PC-3 (cell line): ENCODE data around the gene BSCL2.

Experiments
- EZH2 ChIP-seq: fragments of 300-600 bp; sonication (generic); IDR thresholded peaks from one replicate; pipeline ENCODE4 v1.6.1; 2017; ENCODE audit warnings: antibody characterized with exemption, mild to moderate bottlenecking, low read length; ENCODE audit not compliant: unreplicated experiment
- EZH2phosphoT487 ChIP-seq: fragments of 300-600 bp; sonication (generic); IDR thresholded peaks from 2 replicates; pipeline ENCODE4 v1.6.1; 2018; ENCODE audit warnings: mild to moderate bottlenecking, antibody characterized with exemption, low read length, borderline replicate concordance

DNA sequence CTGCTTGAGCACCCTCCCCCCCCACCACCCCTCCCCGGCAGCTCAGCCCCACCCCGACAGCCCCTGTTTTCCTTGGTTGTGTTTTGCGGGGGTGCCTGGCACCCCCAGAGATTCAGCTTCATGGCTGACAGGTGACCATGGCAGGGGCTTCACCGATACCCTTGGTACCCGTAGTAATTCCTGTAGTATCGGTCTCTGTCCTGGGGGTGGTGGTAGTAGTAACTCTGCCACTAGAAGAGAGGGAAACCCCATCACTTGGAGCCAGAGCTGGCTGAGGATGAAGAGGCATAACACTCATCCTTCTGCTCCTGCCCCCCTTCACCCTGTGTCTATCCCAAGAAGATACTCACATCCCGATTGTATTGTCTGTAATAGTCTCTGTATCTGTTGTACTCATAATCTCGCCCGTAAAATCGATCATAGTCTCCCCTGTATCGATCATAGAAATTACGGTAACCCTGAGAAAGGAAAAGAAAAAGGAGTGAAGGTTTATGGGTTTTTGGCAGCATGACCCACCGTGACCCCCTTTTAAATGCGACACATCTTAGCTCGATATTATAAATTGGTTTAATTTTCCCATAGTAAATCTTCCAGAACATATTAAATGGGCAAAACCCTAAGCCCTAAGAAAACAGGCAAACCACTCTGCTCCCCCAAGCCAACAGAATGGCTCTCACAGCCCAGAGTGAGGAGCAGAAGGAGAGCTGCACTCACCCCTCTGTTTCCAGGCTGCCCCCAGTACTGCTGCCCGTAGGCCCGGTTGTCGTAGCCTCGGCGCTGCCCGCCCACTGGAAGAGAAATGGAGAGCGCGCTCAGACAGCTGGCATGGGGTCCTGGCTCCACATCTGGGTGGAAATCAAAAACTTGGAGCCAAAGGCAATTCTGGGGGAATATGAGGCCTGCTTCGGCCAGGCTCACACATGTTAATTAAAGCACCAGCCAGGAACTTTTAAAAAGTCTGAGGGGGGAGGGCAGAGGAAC, 8.2 kb upstream of the BSCL2 start:
- TF ChIP-seq EZH2, result no peak
- no peak for TF ChIP-seq EZH2phosphoT487
